CD4-positive, alpha-beta T cell treated with Interleukin-1 beta for 1 hour (primary cell): ENCODE measurements around the gene CCNT1.
A peak's percentile ranks its signal among the peaks of the same experiment; 100 is the strongest.
"Not testable (repeated sequence)": the region's sequence is repeated elsewhere in the genome, so short reads cannot be mapped to it uniquely, and the experiment has no call there.

Experiments used
- DNase-seq, 2 donors: peaks; one replicate each; pipeline ENCODE4 v3.0.0-alpha.2; 2020 to 2022

CCNT1 gene

GRCh38 chr12:48690990-48691389 lies 25.5 kb downstream of the CCNT1 start:
- DNase-seq = no peak

GRCh38 chr12:48690436-48690835 lies 26.1 kb downstream of the CCNT1 start:
- DNase-seq = no peak

- DNase-seq = no peak
Observed at GRCh38 chr12:48688836-48689235, 27.7 kb downstream of the CCNT1 start.

- no peak for DNase-seq
Observed at GRCh38 chr12:48687592-48687991, 28.9 kb downstream of the CCNT1 start.

- no peak for DNase-seq
Observed at GRCh38 chr12:48686615-48687334, 29.7 kb downstream of the CCNT1 start.

GRCh38 chr12:48686037-48686595 lies 30.4 kb downstream of the CCNT1 start:
- no peak for DNase-seq

GRCh38 chr12:48683534-48683933 lies 33.0 kb downstream of the CCNT1 start:
- no peak for DNase-seq

- DNase-seq = no peak
Observed at GRCh38 chr12:48682927-48683326, 33.6 kb downstream of the CCNT1 start.

GRCh38 chr12:48682533-48682905 lies 34.0 kb downstream of the CCNT1 start:
- DNase-seq = not testable (repeated sequence)

GRCh38 chr12:48681710-48682532 lies 34.6 kb downstream of the CCNT1 start, which contains the start of gene KANSL2:
Gene KANSL2, minus strand, starts transcription at chr12:48682238. Its CDS starts 606 bp downstream, at chr12:48681632.
- DNase-seq = peak; percentile 96 to 97

GRCh38 chr12:48681399-48681709 lies 35.2 kb downstream of the CCNT1 start:
- DNase-seq = no peak

GRCh38 chr12:48680861-48681260 lies 35.6 kb downstream of the CCNT1 start:
- DNase-seq = no peak

GRCh38 chr12:48678551-48679185 lies 37.8 kb downstream of the CCNT1 start:
- no peak for DNase-seq

GRCh38 chr12:48671231-48671856 lies 45.2 kb downstream of the CCNT1 start:
- no peak for DNase-seq

- DNase-seq = no peak
Observed at GRCh38 chr12:48668996-48669395, 47.5 kb downstream of the CCNT1 start.

- DNase-seq = no peak
Observed at GRCh38 chr12:48659863-48660262, 56.6 kb downstream of the CCNT1 start.

GRCh38 chr12:48651681-48652080 lies 64.8 kb downstream of the CCNT1 start:
- DNase-seq = no peak

- DNase-seq = not testable (repeated sequence)
Observed at GRCh38 chr12:48645354-48645753, 71.2 kb downstream of the CCNT1 start.

GRCh38 chr12:48643011-48643410 lies 73.5 kb downstream of the CCNT1 start:
- DNase-seq = no peak

GRCh38 chr12:48641752-48642555 lies 74.6 kb downstream of the CCNT1 start:
- DNase-seq = not testable (repeated sequence)

- no peak for DNase-seq
Observed at GRCh38 chr12:48640854-48641253, 75.7 kb downstream of the CCNT1 start.

GRCh38 chr12:48640428-48640827 lies 76.1 kb downstream of the CCNT1 start:
- DNase-seq = no peak
